DOHH2 (cell line): ENCODE measurements around the gene ZBTB16.

ENCODE experiments used
- EZH2phosphoT487 ChIP-seq: fragments of 200-600 bp; sonication (generic); IDR thresholded peaks from 2 replicates; pipeline ENCODE4 v1.6.1; 2017; ENCODE audit warnings: borderline replicate concordance, mild to moderate bottlenecking, antibody characterized with exemption, low read length, moderate library complexity, mixed read lengths
- TF ChIP-seq, protein P1 (sequence below): fragments of 200-600 bp; sonication (generic); IDR thresholded peaks from one replicate; pipeline ENCODE4 v1.5.1; 2014; ENCODE audit warnings: antibody characterized with exemption, mild to moderate bottlenecking, low read depth, low read length; ENCODE audit not compliant: poor library complexity, severe bottlenecking

DNA sequence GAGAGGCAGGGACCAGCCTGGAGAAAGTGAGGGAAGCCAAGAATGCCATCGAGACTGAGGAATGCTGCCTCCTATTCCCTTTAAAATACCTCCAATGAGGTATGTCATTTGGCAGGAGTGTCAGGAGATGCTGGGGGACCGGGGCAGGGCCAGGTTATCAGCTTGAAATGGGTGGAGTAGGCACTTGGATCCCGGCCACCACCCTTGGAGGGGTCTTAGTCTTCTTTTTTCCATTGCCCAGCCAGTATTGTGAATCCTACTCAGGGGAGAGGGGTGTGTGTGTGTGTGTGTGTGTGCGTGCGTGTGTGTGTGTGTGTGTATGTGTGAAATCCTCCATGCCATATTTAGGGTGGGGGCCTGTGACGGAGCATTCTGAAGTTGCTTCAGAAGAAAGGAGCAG is 116.2 kb downstream of the ZBTB16 start:
- TF ChIP-seq, protein P1, sequence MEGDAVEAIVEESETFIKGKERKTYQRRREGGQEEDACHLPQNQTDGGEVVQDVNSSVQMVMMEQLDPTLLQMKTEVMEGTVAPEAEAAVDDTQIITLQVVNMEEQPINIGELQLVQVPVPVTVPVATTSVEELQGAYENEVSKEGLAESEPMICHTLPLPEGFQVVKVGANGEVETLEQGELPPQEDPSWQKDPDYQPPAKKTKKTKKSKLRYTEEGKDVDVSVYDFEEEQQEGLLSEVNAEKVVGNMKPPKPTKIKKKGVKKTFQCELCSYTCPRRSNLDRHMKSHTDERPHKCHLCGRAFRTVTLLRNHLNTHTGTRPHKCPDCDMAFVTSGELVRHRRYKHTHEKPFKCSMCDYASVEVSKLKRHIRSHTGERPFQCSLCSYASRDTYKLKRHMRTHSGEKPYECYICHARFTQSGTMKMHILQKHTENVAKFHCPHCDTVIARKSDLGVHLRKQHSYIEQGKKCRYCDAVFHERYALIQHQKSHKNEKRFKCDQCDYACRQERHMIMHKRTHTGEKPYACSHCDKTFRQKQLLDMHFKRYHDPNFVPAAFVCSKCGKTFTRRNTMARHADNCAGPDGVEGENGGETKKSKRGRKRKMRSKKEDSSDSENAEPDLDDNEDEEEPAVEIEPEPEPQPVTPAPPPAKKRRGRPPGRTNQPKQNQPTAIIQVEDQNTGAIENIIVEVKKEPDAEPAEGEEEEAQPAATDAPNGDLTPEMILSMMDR, result no peak
- TF ChIP-seq EZH2phosphoT487, result no peak
